CD4-positive, alpha-beta memory T cell (primary cell): ENCODE data around the gene CPNE4. TPM values are rescaled to one million over a fixed set of nuclear protein-coding genes. Genes with fewer than 3 reads are reported as not detected.

Experiments
- CTCF ChIA-PET: fragments of 350-600 bp; sonication (Branson Sonifier 250); formaldehyde crosslinking; loops from one replicate; lab custom pipeline; 2021; ENCODE audit warnings: inconsistent platforms; ENCODE audit not compliant: partially characterized antibody; lab: Charles Lee
- POLR2A ChIA-PET: fragments of 350-600 bp; sonication (Branson Sonifier 250); formaldehyde crosslinking; loops from one replicate; lab custom pipeline; 2021; ENCODE audit not compliant: partially characterized antibody; lab: Charles Lee
- DNase-seq, 5 donors: peaks; one replicate each; pipeline versions ENCODE4 v3.0.0 to v3.0.0-alpha.2; 2020 to 2022; ENCODE audit warnings: mixed read lengths in 1 of 5
- H3K27ac ChIP-seq: one replicate; pipeline ENCODE4 v1.7.0; 2013; ENCODE audit warnings: low read depth, low read length
- H3K27me3 ChIP-seq: 2 replicates; pipeline ENCODE4 v1.7.0; 2013; ENCODE audit warnings: mild to moderate bottlenecking, low read length, moderate library complexity; ENCODE audit not compliant: insufficient read depth
- H3K36me3 ChIP-seq: 2 replicates; pipeline ENCODE4 v1.7.0; 2013; ENCODE audit warnings: mild to moderate bottlenecking, low read length, moderate library complexity; ENCODE audit not compliant: insufficient read depth
- H3K4me1 ChIP-seq: 2 replicates; pipeline ENCODE4 v1.7.0; 2013; ENCODE audit warnings: mild to moderate bottlenecking, low read length, moderate library complexity; ENCODE audit not compliant: insufficient read depth
- H3K4me3 ChIP-seq, 2 donors: one replicate each; pipeline ENCODE4 v1.7.0; 2013; ENCODE audit warnings: low read length in 2 of 2, mild to moderate bottlenecking in 1 of 2
- H3K9me3 ChIP-seq, 2 donors: one replicate each; pipeline ENCODE4 v1.7.0; 2013; ENCODE audit warnings: low read length in 2 of 2, control low read depth in 1 of 2; ENCODE audit not compliant: control insufficient read depth in 1 of 2
- H3K27ac Mint-ChIP-seq, 7 donors: one replicate each; pipeline ENCODE4 v1.8.0; 2020 to 2021; ENCODE audit warnings: mixed read lengths in 7 of 7, mild to moderate bottlenecking in 6 of 7, inconsistent platforms in 3 of 7, moderate library complexity in 3 of 7
- H3K27me3 Mint-ChIP-seq, 2 donors: one replicate each; pipeline ENCODE4 v1.8.0; 2020 to 2021; ENCODE audit warnings: mixed read lengths in 2 of 2
- H3K36me3 Mint-ChIP-seq, 2 donors: one replicate each; pipeline ENCODE4 v1.8.0; 2020 to 2021; ENCODE audit warnings: mixed read lengths in 2 of 2, inconsistent platforms in 1 of 2, mild to moderate bottlenecking in 1 of 2
- H3K4me1 Mint-ChIP-seq, 4 donors: one replicate each; pipeline ENCODE4 v1.8.0; 2020 to 2021; ENCODE audit warnings: mixed read lengths in 4 of 4, mild to moderate bottlenecking in 1 of 4
- H3K4me3 Mint-ChIP-seq, 8 donors: one replicate each; pipeline ENCODE4 v1.8.0; 2020 to 2021; ENCODE audit warnings: mixed read lengths in 8 of 8, mild to moderate bottlenecking in 7 of 8, moderate library complexity in 6 of 8, inconsistent platforms in 3 of 8
- H3K9me3 Mint-ChIP-seq, 8 donors: one replicate each; pipeline ENCODE4 v1.8.0; 2020 to 2021; ENCODE audit warnings: mixed read lengths in 8 of 8, mild to moderate bottlenecking in 5 of 8, inconsistent platforms in 3 of 8, moderate library complexity in 1 of 8
- intact Hi-C: fragments of 100-400 bp; cut with micrococcal nuclease; formaldehyde crosslinking; loops from one replicate; pipeline ENCODE4 v1.15.1; 2023
- polyA plus RNA-seq, 2 donors: library from polyadenylated mRNA; unstranded; fragments of 300-500 nt; fragmentation: Illumina TruSeq; gene quantifications; one replicate each; pipeline ENCODE4 v1.2.3, GENCODE V29; 2021
- total RNA-seq, 2 experiments: library from RNA; stranded (reverse); gene quantifications; one replicate each; pipeline ENCODE4 v1.2.3, GENCODE V29; 2021

CPNE4 gene
- total and polyA plus RNA-seq, 4 experiments from 2014 or later = not detected

- Histone ChIP-seq H3K27me3 (no peaks in the 10 kb centered on the region), H3K4me1 (no peaks in the 10 kb centered on the region), H3K36me3 (no peaks in the 10 kb centered on the region), H3K27ac (no peak overlapping the region), H3K4me3 (no peak overlapping the region), H3K9me3 (no peaks in the 10 kb centered on the region)
- intact Hi-C loops = no loop called here
- H3K4me3 Mint-ChIP-seq = no peak overlapping the region
- no peak overlapping the region for H3K27ac Mint-ChIP-seq
- H3K27me3 Mint-ChIP-seq = peaks cover 2% of the 10 kb centered on the region in 2 donors
- no peaks in the 10 kb centered on the region for H3K4me1 Mint-ChIP-seq
- no peak for DNase-seq
- ChIA-PET CTCF (no interaction called here), POLR2A (no interaction called here)
- H3K9me3 Mint-ChIP-seq = peaks cover 0 to 7% (median 0%) of the 10 kb centered on the region in 8 donors
- H3K36me3 Mint-ChIP-seq = no peaks in the 10 kb centered on the region
Measured at GRCh38 chr3:131831608-131832007, 203.2 kb downstream of the CPNE4 start.

- no peak overlapping the region for H3K27ac Mint-ChIP-seq
- no peaks in the 10 kb centered on the region for H3K36me3 Mint-ChIP-seq
- H3K36me3 ChIP-seq = no peaks in the 10 kb centered on the region
- no peak for DNase-seq
- POLR2A ChIA-PET = no interaction called here
- intact Hi-C loops = no loop called here
- H3K27me3 Mint-ChIP-seq = peaks cover 0 to 3% of the 10 kb centered on the region in 2 donors
- H3K27ac ChIP-seq = no peak overlapping the region
- no peak overlapping the region for H3K4me3 ChIP-seq
- H3K4me1 Mint-ChIP-seq = no peaks in the 10 kb centered on the region
- CTCF ChIA-PET = no interaction called here
- no peaks in the 10 kb centered on the region for H3K9me3 ChIP-seq
- no peak overlapping the region for H3K4me3 Mint-ChIP-seq
- no peaks in the 10 kb centered on the region for H3K27me3 ChIP-seq
- no peaks in the 10 kb centered on the region for H3K9me3 Mint-ChIP-seq
- no peaks in the 10 kb centered on the region for H3K4me1 ChIP-seq
Measured at GRCh38 chr3:131821191-131821762, 213.5 kb downstream of the CPNE4 start.

- H3K27me3 Mint-ChIP-seq = peaks cover 0 to 3% of the 10 kb centered on the region in 2 donors
- POLR2A ChIA-PET = no interaction called here
- no peaks in the 10 kb centered on the region for H3K36me3 Mint-ChIP-seq
- Histone ChIP-seq H3K9me3 (no peaks in the 10 kb centered on the region), H3K4me3 (no peak overlapping the region), H3K27me3 (no peaks in the 10 kb centered on the region), H3K4me1 (no peaks in the 10 kb centered on the region), H3K36me3 (no peaks in the 10 kb centered on the region), H3K27ac (no peak overlapping the region)
- H3K9me3 Mint-ChIP-seq = no peaks in the 10 kb centered on the region
- no peak for DNase-seq
- H3K4me1 Mint-ChIP-seq = no peaks in the 10 kb centered on the region
- H3K27ac Mint-ChIP-seq = no peak overlapping the region
- CTCF ChIA-PET = no interaction called here
- intact Hi-C loops = no loop called here
- H3K4me3 Mint-ChIP-seq = no peak overlapping the region
Measured at GRCh38 chr3:131819381-131820055, 215.3 kb downstream of the CPNE4 start.

GRCh38 chr3:131812433-131812832 lies 222.4 kb downstream of the CPNE4 start:
- Histone ChIP-seq H3K4me1 (no peaks in the 10 kb centered on the region), H3K36me3 (no peaks in the 10 kb centered on the region), H3K27me3 (no peaks in the 10 kb centered on the region), H3K27ac (no peak overlapping the region), H3K9me3 (no peaks in the 10 kb centered on the region), H3K4me3 (no peak overlapping the region)
- Mint-ChIP-seq H3K4me1 (no peaks in the 10 kb centered on the region), H3K27me3 (peaks cover 0 to 6% of the 10 kb centered on the region in 2 donors), H3K4me3 (no peak overlapping the region), H3K36me3 (no peaks in the 10 kb centered on the region), H3K27ac (no peak overlapping the region), H3K9me3 (no peaks in the 10 kb centered on the region)
- DNase-seq = no peak
- intact Hi-C loops = no loop called here
- CTCF ChIA-PET = interaction anchor here (1.0 kb wide), 1 partner anchor 17 kb away, joined by 3 read pairs; no protein-coding TSS in a partner anchor
- POLR2A ChIA-PET = no interaction called here

GRCh38 chr3:131811481-131811880 lies 223.3 kb downstream of the CPNE4 start:
- H3K27ac Mint-ChIP-seq = no peak overlapping the region
- no peaks in the 10 kb centered on the region for H3K9me3 ChIP-seq
- H3K4me1 Mint-ChIP-seq = no peaks in the 10 kb centered on the region
- no peak overlapping the region for H3K4me3 ChIP-seq
- no peaks in the 10 kb centered on the region for H3K9me3 Mint-ChIP-seq
- H3K27me3 Mint-ChIP-seq = peaks cover 0 to 6% of the 10 kb centered on the region in 2 donors
- CTCF ChIA-PET = no interaction called here
- H3K27me3 ChIP-seq = no peaks in the 10 kb centered on the region
- intact Hi-C loops = no loop called here
- DNase-seq = no peak
- no peak overlapping the region for H3K4me3 Mint-ChIP-seq
- H3K36me3 Mint-ChIP-seq = no peaks in the 10 kb centered on the region
- H3K27ac ChIP-seq = no peak overlapping the region
- no peaks in the 10 kb centered on the region for H3K36me3 ChIP-seq
- H3K4me1 ChIP-seq = no peaks in the 10 kb centered on the region
- POLR2A ChIA-PET = no interaction called here

- Mint-ChIP-seq H3K27ac (no peak overlapping the region), H3K36me3 (no peaks in the 10 kb centered on the region), H3K4me3 (no peak overlapping the region), H3K27me3 (peaks cover 2 to 5% of the 10 kb centered on the region in 2 donors), H3K4me1 (no peaks in the 10 kb centered on the region), H3K9me3 (no peaks in the 10 kb centered on the region)
- no peaks in the 10 kb centered on the region for H3K9me3 ChIP-seq
- H3K4me1 ChIP-seq = no peaks in the 10 kb centered on the region
- DNase-seq = no peak
- no peaks in the 10 kb centered on the region for H3K36me3 ChIP-seq
- H3K27ac ChIP-seq = no peak overlapping the region
- CTCF ChIA-PET = no interaction called here
- intact Hi-C loops = no loop called here
- no peak overlapping the region for H3K4me3 ChIP-seq
- H3K27me3 ChIP-seq = no peaks in the 10 kb centered on the region
- POLR2A ChIA-PET = no interaction called here
Measured at GRCh38 chr3:131807822-131808221, 227.0 kb downstream of the CPNE4 start.

GRCh38 chr3:131806736-131807135 lies 228.1 kb downstream of the CPNE4 start:
- intact Hi-C loops = no loop called here
- no peak overlapping the region for H3K27ac Mint-ChIP-seq
- Histone ChIP-seq H3K36me3 (no peaks in the 10 kb centered on the region), H3K27ac (no peak overlapping the region), H3K9me3 (no peaks in the 10 kb centered on the region), H3K27me3 (no peaks in the 10 kb centered on the region), H3K4me1 (no peaks in the 10 kb centered on the region), H3K4me3 (no peak overlapping the region)
- H3K4me3 Mint-ChIP-seq = no peak overlapping the region
- H3K4me1 Mint-ChIP-seq = no peaks in the 10 kb centered on the region
- H3K9me3 Mint-ChIP-seq = no peaks in the 10 kb centered on the region
- ChIA-PET CTCF (no interaction called here), POLR2A (no interaction called here)
- no peaks in the 10 kb centered on the region for H3K36me3 Mint-ChIP-seq
- no peak for DNase-seq
- peaks cover 2 to 6% of the 10 kb centered on the region in 2 donors for H3K27me3 Mint-ChIP-seq
